HepG2 (cell line): ENCODE measurements around the gene ANAPC2. TPM values are rescaled to one million over a fixed set of nuclear protein-coding genes. Genes with fewer than 3 reads are reported as not detected.

ENCODE experiments used
- ADNP ChIP-seq: sonication (generic); formaldehyde crosslinking; IDR thresholded peaks from 2 replicates; pipeline ENCODE4 v1.4.0; 2020; ENCODE audit warnings: missing genetic modification reagents
- CBX5 ChIP-seq: sonication (generic); formaldehyde crosslinking; IDR thresholded peaks from 2 replicates; pipeline ENCODE4 v1.4.0; 2020; ENCODE audit warnings: missing genetic modification reagents, borderline replicate concordance
- EP300 ChIP-seq, 3 experiments: sonication (generic) in 1 of 3; formaldehyde crosslinking in 1 of 3; IDR thresholded peaks; 2 replicates each; pipeline versions ENCODE4 v1.5.1 to v1.6.1; 2011 to 2020; ENCODE audit warnings: low read depth in 2 of 3, low read length in 2 of 3, borderline replicate concordance in 1 of 3, improper control_type of control experiment in 1 of 3, mild to moderate bottlenecking in 1 of 3, missing genetic modification reagents in 1 of 3, moderate library complexity in 1 of 3
- HDAC6 ChIP-seq: fragments of 200-600 bp; sonication (generic); IDR thresholded peaks from 2 replicates; pipeline ENCODE4 v1.7.0; 2017; ENCODE audit warnings: mild to moderate bottlenecking, antibody characterized with exemption, low read length, low read depth
- HNF4A ChIP-seq: sonication (generic); formaldehyde crosslinking; IDR thresholded peaks from 2 replicates; pipeline ENCODE4 v1.4.0; 2020; ENCODE audit warnings: missing genetic modification reagents
- MAFF ChIP-seq: IDR thresholded peaks from 2 replicates; pipeline ENCODE4 v1.6.1; 2011; ENCODE audit warnings: low read depth, low read length, improper control_type of control experiment
- NBN ChIP-seq: fragments of 450-650 bp; conservative IDR thresholded peaks from 2 replicates; pipeline ENCODE4 v1.6.1; 2017
- NFRKB ChIP-seq: fragments of 450-650 bp; IDR thresholded peaks from 2 replicates; pipeline ENCODE4 v1.6.1; 2017
- NR2F6 ChIP-seq, 2 experiments: IDR thresholded peaks; 2 replicates each; pipeline ENCODE4 v1.6.1; 2016; ENCODE audit warnings: antibody characterized with exemption in 1 of 2, mild to moderate bottlenecking in 1 of 2
- RCOR2 ChIP-seq: IDR thresholded peaks from 2 replicates; pipeline ENCODE4 v1.6.1; 2016; ENCODE audit warnings: missing biosample characterization, missing genetic modification reagents
- REPIN1 ChIP-seq: sonication (generic); formaldehyde crosslinking; IDR thresholded peaks from 2 replicates; pipeline ENCODE4 v1.8.0; 2022; ENCODE audit warnings: missing genetic modification reagents, low read depth, mild to moderate bottlenecking, borderline replicate concordance
- SSRP1 ChIP-seq: IDR thresholded peaks from 2 replicates; pipeline ENCODE4 v1.6.1; 2016; ENCODE audit warnings: control low read depth
- TAF1 ChIP-seq: sonication (generic); formaldehyde crosslinking; IDR thresholded peaks from 2 replicates; pipeline ENCODE4 v1.4.0; 2020; ENCODE audit warnings: missing genetic modification reagents
- TBL1XR1 ChIP-seq: fragments of 150-350 bp; IDR thresholded peaks from 2 replicates; pipeline ENCODE4 v1.6.1; 2014; ENCODE audit warnings: borderline replicate concordance, low read length; ENCODE audit not compliant: partially characterized antibody
- THYN1 ChIP-seq: sonication (generic); formaldehyde crosslinking; IDR thresholded peaks from 2 replicates; pipeline ENCODE4 v1.8.1; 2023; ENCODE audit warnings: low read depth, mild to moderate bottlenecking, moderate library complexity, missing genetic modification reagents, borderline replicate concordance
- ZBTB38 ChIP-seq: sonication (generic); formaldehyde crosslinking; IDR thresholded peaks from 2 replicates; pipeline ENCODE4 v1.5.1; 2020; ENCODE audit warnings: mild to moderate bottlenecking, missing genetic modification reagents
- ZMAT3 ChIP-seq: sonication (generic); formaldehyde crosslinking; conservative IDR thresholded peaks from 2 replicates; pipeline ENCODE4 v1.7.0; 2021; ENCODE audit warnings: missing genetic modification reagents
- ZNF274 ChIP-seq: sonication (generic); formaldehyde crosslinking; IDR thresholded peaks from 2 replicates; pipeline ENCODE4 v1.5.1; 2020; ENCODE audit warnings: mild to moderate bottlenecking, missing genetic modification reagents
- ZNF335 ChIP-seq: sonication (generic); formaldehyde crosslinking; IDR thresholded peaks from 2 replicates; pipeline ENCODE4 v1.4.0; 2020; ENCODE audit warnings: missing genetic modification reagents
- ZNF543 ChIP-seq: sonication (generic); formaldehyde crosslinking; IDR thresholded peaks from 2 replicates; pipeline ENCODE4 v1.4.0; 2020; ENCODE audit warnings: mild to moderate bottlenecking, missing genetic modification reagents
- ZNF619 ChIP-seq: sonication (generic); formaldehyde crosslinking; IDR thresholded peaks from 2 replicates; pipeline ENCODE4 v1.4.0; 2020; ENCODE audit warnings: mild to moderate bottlenecking, missing genetic modification reagents
- ZNF792 ChIP-seq: IDR thresholded peaks from 2 replicates; pipeline ENCODE4 v1.6.1; 2016
- polyA plus RNA-seq, 8 experiments: library from polyadenylated mRNA; depleted of rRNA in 3 of 8; stranded (reverse) in 7 of 8; unstranded in 1 of 8; fragments of >200 nt; fragmentation: Illumina TruSeq in 4 of 8; extraction: Trizol in 4 of 8; gene quantifications; 2 replicates each; pipeline versions ENCODE4 v1.2.1 to v1.2.3, GENCODE V29; 2011 to 2016; ENCODE audit warnings: low read depth in 4 of 8, missing spikeins in 1 of 8, mixed read lengths in 1 of 8; ENCODE audit not compliant: insufficient read depth in 1 of 8
- total RNA-seq, 5 experiments: library from RNA; depleted of rRNA; stranded (reverse); fragments of >200 nt; fragmentation: Illumina TruSeq; extraction: Trizol; gene quantifications; 2 replicates each; pipeline ENCODE4 v1.2.3, GENCODE V29; 2016; ENCODE audit warnings: low read depth in 1 of 5
- TF ChIP-seq, protein P1 (sequence below): IDR thresholded peaks from 2 replicates; pipeline ENCODE4 v1.6.1; 2018; ENCODE audit warnings: missing genetic modification reagents, mild to moderate bottlenecking, missing compliant biosample characterization
- TF ChIP-seq, protein P2 (sequence below): fragments of 450-650 bp; IDR thresholded peaks from 2 replicates; pipeline ENCODE4 v1.6.1; 2017
- TF ChIP-seq, protein P3 (sequence below): sonication (generic); formaldehyde crosslinking; IDR thresholded peaks from 2 replicates; pipeline ENCODE4 v1.8.1; 2023; ENCODE audit warnings: mild to moderate bottlenecking, missing genetic modification reagents
- TF ChIP-seq, protein P4 (sequence below): sonication (generic); formaldehyde crosslinking; IDR thresholded peaks from 2 replicates; pipeline ENCODE4 v1.5.1; 2020; ENCODE audit warnings: missing genetic modification reagents, mild to moderate bottlenecking, borderline replicate concordance

The ANAPC2 gene
- total and polyA plus RNA-seq, 2 of the 13 experiments (the other 11 are each of a cell fraction or from before 2014, with no cell fraction given) = 12.3 to 15.4 TPM

DNA sequence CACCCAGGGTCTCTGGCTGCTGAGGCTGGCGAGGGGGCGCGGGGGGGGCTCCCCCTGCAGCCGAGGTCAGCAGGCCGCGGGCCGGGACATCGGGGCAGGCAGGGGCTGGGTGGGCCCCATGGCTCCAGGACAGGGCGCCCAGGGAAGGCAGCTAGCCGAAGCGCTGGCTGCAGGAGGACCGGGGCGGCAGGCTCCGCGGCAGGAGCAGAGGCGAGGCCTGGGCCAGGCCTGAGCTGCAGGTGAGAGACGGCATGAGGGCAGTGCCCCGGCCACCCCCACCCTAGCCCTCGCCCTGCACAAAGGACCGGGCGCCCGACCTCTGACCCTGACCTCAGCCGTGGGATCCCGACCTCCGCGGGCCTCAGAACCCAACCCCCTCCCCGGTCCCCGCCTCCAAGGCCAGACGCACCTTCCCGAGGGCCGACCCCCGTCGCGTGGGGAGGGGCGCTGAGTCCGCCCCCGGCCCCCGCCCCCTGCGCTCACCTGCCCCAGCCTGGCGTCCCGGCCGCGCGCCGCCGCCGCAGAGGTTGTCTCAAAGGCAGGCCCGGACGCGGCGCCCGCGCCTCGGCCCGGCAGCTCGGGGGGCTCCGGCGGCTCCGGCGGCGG lies 33.2 kb upstream of the ANAPC2 start (continued):
- TF ChIP-seq, protein P1, sequence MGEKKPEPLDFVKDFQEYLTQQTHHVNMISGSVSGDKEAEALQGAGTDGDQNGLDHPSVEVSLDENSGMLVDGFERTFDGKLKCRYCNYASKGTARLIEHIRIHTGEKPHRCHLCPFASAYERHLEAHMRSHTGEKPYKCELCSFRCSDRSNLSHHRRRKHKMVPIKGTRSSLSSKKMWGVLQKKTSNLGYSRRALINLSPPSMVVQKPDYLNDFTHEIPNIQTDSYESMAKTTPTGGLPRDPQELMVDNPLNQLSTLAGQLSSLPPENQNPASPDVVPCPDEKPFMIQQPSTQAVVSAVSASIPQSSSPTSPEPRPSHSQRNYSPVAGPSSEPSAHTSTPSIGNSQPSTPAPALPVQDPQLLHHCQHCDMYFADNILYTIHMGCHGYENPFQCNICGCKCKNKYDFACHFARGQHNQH = no peak
- TF ChIP-seq, protein P2, sequence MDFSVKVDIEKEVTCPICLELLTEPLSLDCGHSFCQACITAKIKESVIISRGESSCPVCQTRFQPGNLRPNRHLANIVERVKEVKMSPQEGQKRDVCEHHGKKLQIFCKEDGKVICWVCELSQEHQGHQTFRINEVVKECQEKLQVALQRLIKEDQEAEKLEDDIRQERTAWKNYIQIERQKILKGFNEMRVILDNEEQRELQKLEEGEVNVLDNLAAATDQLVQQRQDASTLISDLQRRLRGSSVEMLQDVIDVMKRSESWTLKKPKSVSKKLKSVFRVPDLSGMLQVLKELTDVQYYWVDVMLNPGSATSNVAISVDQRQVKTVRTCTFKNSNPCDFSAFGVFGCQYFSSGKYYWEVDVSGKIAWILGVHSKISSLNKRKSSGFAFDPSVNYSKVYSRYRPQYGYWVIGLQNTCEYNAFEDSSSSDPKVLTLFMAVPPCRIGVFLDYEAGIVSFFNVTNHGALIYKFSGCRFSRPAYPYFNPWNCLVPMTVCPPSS = no peak
- TF ChIP-seq ZNF792 (CRISPR knock-in tag) (no peak), ADNP (no peak), MAFF (no peak), ZMAT3 (CRISPR knock-in tag) (no peak), NR2F6 (IDR thresholded peaks at IDR 0.05) (peak; percentile 90), NR2F6 (CRISPR knock-in tag; IDR thresholded peaks at IDR 0.05) (peak; percentile 94), ZNF335 (no peak), TBL1XR1 (no peak), SSRP1 (no peak), THYN1 (CRISPR knock-in tag) (no peak), TAF1 (CRISPR knock-in tag) (peak; percentile 27; the same call in 1 of the 2 replicates), NBN (no peak), ZBTB38 (CRISPR knock-in tag) (peak; percentile 58; the same call in 1 of the 2 replicates), HDAC6 (no peak), EP300 (IDR thresholded peaks at IDR 0.05; ENCODE audit: low read depth in 2 of 2, low read length in 2 of 2) (no peak), EP300 (CRISPR knock-in tag; IDR thresholded peaks at IDR 0.05; ENCODE audit: borderline replicate concordance) (no peak), ZNF543 (CRISPR knock-in tag) (peak; percentile 36; the same call in 1 of the 2 replicates), CBX5 (CRISPR knock-in tag) (no peak), ZNF619 (CRISPR knock-in tag) (no peak), HNF4A (CRISPR knock-in tag) (peak; percentile 62), NFRKB (no peak), REPIN1 (CRISPR knock-in tag) (no peak), ZNF274 (CRISPR knock-in tag) (no peak), RCOR2 (CRISPR knock-in tag) (no peak)
- TF ChIP-seq, protein P3, sequence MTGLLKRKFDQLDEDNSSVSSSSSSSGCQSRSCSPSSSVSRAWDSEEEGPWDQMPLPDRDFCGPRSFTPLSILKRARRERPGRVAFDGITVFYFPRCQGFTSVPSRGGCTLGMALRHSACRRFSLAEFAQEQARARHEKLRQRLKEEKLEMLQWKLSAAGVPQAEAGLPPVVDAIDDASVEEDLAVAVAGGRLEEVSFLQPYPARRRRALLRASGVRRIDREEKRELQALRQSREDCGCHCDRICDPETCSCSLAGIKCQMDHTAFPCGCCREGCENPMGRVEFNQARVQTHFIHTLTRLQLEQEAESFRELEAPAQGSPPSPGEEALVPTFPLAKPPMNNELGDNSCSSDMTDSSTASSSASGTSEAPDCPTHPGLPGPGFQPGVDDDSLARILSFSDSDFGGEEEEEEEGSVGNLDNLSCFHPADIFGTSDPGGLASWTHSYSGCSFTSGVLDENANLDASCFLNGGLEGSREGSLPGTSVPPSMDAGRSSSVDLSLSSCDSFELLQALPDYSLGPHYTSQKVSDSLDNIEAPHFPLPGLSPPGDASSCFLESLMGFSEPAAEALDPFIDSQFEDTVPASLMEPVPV (CRISPR knock-in tag) = 0 out of 2 replicates have a peak, but pooled peaks have one; percentile 38
- TF ChIP-seq, protein P4, sequence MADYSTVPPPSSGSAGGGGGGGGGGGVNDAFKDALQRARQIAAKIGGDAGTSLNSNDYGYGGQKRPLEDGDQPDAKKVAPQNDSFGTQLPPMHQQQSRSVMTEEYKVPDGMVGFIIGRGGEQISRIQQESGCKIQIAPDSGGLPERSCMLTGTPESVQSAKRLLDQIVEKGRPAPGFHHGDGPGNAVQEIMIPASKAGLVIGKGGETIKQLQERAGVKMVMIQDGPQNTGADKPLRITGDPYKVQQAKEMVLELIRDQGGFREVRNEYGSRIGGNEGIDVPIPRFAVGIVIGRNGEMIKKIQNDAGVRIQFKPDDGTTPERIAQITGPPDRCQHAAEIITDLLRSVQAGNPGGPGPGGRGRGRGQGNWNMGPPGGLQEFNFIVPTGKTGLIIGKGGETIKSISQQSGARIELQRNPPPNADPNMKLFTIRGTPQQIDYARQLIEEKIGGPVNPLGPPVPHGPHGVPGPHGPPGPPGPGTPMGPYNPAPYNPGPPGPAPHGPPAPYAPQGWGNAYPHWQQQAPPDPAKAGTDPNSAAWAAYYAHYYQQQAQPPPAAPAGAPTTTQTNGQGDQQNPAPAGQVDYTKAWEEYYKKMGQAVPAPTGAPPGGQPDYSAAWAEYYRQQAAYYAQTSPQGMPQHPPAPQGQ = no peak
